Subcutaneous abdominal adipose tissue (tissue), 5 donors: ENCODE data around the gene OGDH.
"Not testable (repeated sequence)": the region's sequence is repeated elsewhere in the genome, so short reads cannot be mapped to it uniquely, and the experiment has no call there.

ENCODE experiments used
- H3K27ac ChIP-seq: one replicate; pipeline ENCODE4 v1.7.0; 2013; ENCODE audit warnings: low read depth, mild to moderate bottlenecking, inconsistent platforms, low read length, moderate library complexity
- H3K27me3 ChIP-seq, 5 donors: one replicate each; pipeline ENCODE4 v1.7.0; 2013; ENCODE audit warnings: low read length in 5 of 5, inconsistent platforms in 1 of 5; ENCODE audit not compliant: control insufficient read depth in 5 of 5, insufficient read depth in 4 of 5
- H3K36me3 ChIP-seq, 5 donors: one replicate each; pipeline ENCODE4 v1.7.0; 2013; ENCODE audit warnings: low read length in 5 of 5; ENCODE audit not compliant: control insufficient read depth in 5 of 5, insufficient read depth in 5 of 5
- H3K4me1 ChIP-seq, 5 donors: one replicate each; pipeline ENCODE4 v1.7.0; 2013; ENCODE audit warnings: low read length in 5 of 5, mild to moderate bottlenecking in 3 of 5, moderate library complexity in 1 of 5; ENCODE audit not compliant: control insufficient read depth in 5 of 5, insufficient read depth in 5 of 5
- H3K4me3 ChIP-seq, 5 donors: one replicate each; pipeline ENCODE4 v1.7.0; 2013; ENCODE audit warnings: low read length in 5 of 5, low read depth in 1 of 5
- H3K9ac ChIP-seq, 5 donors: one replicate each; pipeline ENCODE4 v1.7.0; 2013; ENCODE audit warnings: low read length in 5 of 5, mild to moderate bottlenecking in 4 of 5, moderate library complexity in 3 of 5
- H3K9me3 ChIP-seq, 5 donors: one replicate each; pipeline ENCODE4 v1.7.0; 2013; ENCODE audit warnings: low read length in 5 of 5; ENCODE audit not compliant: control insufficient read depth in 5 of 5
- donor health status: healthy.
- donor health status: healthy.
- donor health status: healthy.
- donor health status: healthy.
- donor health status: healthy.

The OGDH gene

DNA sequence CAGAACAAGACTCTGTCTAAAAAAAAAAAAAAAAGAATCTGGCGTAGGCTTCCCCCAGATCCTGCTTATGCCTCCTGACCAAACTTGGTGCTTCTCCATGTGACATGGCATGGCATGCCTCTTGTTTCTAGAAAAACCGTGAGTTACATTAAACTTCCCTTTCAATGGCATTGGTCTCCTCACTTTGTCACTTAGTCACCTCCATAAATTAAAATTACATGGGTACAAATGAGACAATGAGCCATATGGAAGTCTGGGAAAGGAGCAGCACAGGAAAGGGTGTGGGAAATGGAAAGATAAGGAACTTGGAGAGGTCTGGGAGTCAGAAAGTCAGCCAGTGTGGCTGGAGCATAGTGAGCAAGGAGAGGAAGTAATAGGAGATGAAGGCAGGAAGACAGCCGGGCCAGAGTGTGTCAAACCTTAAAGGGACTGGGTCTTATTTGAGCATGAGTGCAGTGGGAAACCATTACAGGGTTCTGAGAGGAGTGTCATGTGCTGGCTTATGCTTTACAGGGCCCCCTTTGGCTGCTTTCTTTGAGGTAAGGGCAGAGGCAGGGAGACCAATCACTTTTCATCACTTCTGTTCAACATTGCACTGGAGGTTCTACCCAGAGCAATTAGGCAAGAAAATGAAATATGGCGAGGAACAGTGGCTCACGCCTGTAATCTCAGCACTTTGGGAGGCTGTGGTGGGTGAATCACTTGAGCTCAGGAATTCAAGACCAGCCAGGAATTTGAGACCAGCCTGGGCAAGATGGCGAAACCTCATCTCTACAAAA is 120.9 kb downstream of the OGDH start:
- Histone ChIP-seq H3K9ac (no peak overlapping the region), H3K36me3 (no peaks in the 10 kb centered on the region), H3K4me1 (peaks cover 2 to 16% (median 9%) of the 10 kb centered on the region in 5 donors), H3K9me3 (no peaks in the 10 kb centered on the region), H3K27me3 (no peaks in the 10 kb centered on the region), H3K27ac (no peak overlapping the region), H3K4me3 (no peak overlapping the region)

DNA sequence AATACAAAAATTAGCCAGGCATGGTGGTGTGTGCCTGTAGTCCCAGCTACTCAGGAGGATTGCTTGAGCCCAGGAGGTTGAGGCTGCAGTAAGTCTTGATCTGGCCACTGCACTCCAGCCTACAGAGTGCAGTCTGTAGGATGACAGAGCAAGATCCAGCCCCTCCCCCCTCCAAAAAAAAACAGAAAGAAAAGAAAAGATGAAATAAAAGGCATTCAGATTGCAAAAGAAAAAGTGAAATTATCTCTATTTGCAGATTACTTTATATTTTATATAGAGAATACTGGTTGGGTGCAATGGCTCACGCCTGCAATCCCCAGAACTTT is 121.5 kb downstream of the OGDH start:
- no peaks in the 10 kb centered on the region for H3K9me3 ChIP-seq
- peaks cover 2 to 16% (median 9%) of the 10 kb centered on the region in 5 donors for H3K4me1 ChIP-seq
- no peaks in the 10 kb centered on the region for H3K27me3 ChIP-seq
- H3K9ac ChIP-seq: no peak overlapping the region
- H3K36me3 ChIP-seq: no peaks in the 10 kb centered on the region
- no peak overlapping the region for H3K4me3 ChIP-seq
- H3K27ac ChIP-seq: no peak overlapping the region

DNA sequence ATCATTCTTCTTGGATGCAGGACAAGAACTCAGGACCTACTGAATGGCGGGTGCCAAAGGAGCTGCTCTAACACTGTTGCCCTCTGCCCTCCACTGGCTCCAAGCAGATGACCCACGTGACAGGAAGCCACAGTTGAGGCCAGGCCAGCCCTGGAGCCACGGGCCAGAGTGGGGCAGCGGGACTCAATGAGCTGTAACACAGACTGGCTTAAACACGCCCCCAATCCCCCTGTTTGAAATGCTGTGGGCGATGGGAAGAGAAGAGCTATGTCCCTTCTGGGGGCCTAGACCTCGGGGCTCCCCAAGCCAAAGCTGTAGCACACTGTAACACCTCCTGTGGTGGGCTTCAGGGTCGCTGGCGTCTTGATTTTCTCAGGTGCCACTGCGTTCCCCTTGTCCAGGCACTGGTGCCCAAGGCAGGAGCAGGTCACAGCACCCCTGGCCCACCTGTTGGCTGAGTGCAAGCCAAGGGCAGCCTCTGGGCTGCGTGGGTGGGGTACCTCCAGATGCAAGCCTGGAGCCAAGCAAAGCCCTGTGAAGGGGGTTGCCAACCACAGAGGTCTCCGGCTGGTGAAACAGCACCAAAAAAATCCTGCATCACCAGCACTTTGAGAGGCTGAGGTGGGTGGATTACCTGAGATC is 123.6 kb downstream of the OGDH start:
- H3K27ac ChIP-seq: no peak overlapping the region
- H3K4me3 ChIP-seq: peak overlapping the region in 1 of 5 donors; percentile 25
- no peaks in the 10 kb centered on the region for H3K9me3 ChIP-seq
- H3K9ac ChIP-seq: no peak overlapping the region
- no peaks in the 10 kb centered on the region for H3K27me3 ChIP-seq
- H3K36me3 ChIP-seq: no peaks in the 10 kb centered on the region
- H3K4me1 ChIP-seq: peaks cover 2 to 16% (median 9%) of the 10 kb centered on the region in 5 donors

DNA sequence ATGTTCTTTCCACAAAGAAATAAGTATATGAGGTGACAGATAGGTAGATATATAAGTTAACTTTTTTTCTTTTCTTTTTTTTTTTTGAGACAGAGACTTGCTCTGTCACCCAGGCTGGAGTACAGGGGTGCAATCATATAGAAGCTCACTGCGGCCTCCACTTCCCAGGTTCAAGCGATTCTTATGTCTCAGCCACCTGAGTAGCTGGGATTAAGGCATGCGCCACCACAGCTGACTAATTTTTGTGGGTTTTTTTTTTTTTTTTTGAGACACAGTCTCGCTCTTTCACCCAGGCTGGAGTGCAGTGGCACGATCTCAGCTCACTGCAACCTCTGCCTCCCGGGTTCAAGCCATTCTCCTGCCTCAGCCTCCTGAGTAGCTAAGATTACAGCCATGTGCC is 126.5 kb downstream of the OGDH start:
- H3K27me3 ChIP-seq, H3K27ac ChIP-seq, H3K9ac ChIP-seq, H3K4me3 ChIP-seq, H3K9me3 ChIP-seq, H3K36me3 ChIP-seq: not testable (repeated sequence)
- peaks cover 2 to 11% (median 9%) of the 10 kb centered on the region in 5 donors for H3K4me1 ChIP-seq

DNA sequence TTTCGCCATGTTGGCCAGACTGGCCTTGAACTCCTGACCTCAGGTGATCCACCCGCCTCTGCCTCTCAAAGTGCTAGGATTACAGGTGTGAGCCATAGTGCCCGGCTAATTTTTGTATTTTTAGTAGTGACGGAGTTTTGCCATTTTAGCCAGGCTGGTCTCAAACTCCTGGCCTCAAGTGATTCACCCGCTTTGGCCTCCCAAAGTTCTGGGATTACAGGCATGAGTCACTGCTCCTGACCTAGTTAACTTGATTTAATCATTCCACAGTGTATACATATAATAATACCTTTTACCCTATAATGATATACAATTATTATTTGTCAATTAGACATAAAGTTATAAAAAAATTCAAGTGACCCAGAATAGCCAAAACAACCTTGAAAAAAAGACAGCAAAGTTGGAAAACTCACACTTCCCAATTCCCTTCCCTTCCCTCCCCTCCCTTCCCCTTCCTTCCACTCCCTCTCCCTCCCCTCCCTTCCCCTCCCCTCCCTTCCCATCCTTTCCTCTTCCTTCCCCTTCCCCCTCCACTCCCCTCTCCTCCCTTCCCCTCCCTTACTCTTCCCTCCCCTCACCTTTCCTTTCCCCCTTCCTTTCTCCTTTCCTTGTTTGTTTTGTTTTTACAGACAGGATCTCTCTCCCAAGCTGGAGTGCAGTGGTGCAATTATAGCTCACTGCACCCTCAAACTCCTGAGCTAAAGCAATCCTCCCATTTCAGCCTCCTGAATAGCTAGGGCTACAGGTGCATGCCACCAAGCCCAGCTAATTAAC is 127.5 kb downstream of the OGDH start:
- no peak overlapping the region for H3K4me3 ChIP-seq
- no peaks in the 10 kb centered on the region for H3K9me3 ChIP-seq
- H3K9ac ChIP-seq: no peak overlapping the region
- peaks cover 2 to 11% (median 9%) of the 10 kb centered on the region in 5 donors for H3K4me1 ChIP-seq
- H3K36me3 ChIP-seq: no peaks in the 10 kb centered on the region
- H3K27me3 ChIP-seq: no peaks in the 10 kb centered on the region
- no peak overlapping the region for H3K27ac ChIP-seq

DNA sequence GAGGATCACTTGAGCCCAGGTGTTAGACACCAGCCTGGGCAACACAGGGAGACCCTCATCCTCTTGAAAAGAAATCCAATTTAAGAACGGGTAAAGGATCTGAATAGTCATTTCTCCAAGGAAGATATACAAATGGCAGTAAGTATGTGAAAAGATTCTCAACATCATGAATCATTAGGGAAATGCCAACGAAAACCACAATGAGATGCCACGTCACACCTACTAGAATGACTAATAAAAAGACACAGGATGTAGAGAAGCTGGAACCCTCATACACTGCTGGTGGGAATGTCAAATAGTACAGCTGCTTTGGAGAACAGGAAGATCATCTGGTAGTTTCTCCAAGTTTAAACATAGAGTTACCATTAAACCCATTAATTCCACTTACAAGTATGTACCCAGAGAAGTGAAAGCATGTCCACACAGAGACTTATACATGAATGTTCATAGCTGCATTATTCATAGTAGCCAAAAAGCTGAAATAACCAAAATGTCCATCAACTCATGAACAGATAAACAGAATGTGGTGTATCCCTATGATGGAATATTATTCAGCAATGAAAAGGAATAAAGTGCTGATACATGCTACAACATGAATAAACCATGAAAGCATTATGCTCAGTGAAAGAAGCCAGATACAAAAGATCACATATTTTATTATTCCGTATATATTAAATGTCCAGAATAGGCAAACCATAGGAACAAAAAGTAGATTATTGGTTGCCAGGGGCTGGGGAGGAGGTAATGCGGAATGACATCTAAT is 129.2 kb downstream of the OGDH start:
- Histone ChIP-seq H3K27me3 (no peaks in the 10 kb centered on the region), H3K36me3 (no peaks in the 10 kb centered on the region), H3K9ac (no peak overlapping the region), H3K4me1 (no peaks in the 10 kb centered on the region), H3K9me3 (no peaks in the 10 kb centered on the region), H3K27ac (no peak overlapping the region), H3K4me3 (no peak overlapping the region)

DNA sequence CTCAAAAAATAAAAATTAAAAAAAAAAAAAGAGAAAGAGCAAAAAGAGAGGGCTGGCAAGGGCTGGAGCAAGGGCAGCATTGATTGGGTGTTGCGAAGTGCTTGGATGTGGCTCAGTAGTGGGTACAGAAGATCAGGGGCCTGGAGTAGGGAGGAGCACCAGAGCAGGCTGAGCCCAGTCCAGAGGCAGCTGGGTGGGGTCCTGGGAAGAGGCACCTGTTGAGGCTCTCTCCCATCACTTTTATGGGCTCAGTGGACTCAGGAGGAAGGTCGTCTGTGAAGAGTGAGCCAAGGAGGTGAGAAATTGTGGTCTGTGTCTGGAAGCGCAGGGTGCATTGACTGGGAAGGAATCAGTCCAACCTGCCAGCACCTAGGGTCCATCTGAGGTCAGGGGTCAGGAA is 130.5 kb downstream of the OGDH start:
- no peak overlapping the region for H3K9ac ChIP-seq
- no peak overlapping the region for H3K27ac ChIP-seq
- no peaks in the 10 kb centered on the region for H3K4me1 ChIP-seq
- no peaks in the 10 kb centered on the region for H3K9me3 ChIP-seq
- H3K27me3 ChIP-seq: no peaks in the 10 kb centered on the region
- no peaks in the 10 kb centered on the region for H3K36me3 ChIP-seq
- H3K4me3 ChIP-seq: no peak overlapping the region

DNA sequence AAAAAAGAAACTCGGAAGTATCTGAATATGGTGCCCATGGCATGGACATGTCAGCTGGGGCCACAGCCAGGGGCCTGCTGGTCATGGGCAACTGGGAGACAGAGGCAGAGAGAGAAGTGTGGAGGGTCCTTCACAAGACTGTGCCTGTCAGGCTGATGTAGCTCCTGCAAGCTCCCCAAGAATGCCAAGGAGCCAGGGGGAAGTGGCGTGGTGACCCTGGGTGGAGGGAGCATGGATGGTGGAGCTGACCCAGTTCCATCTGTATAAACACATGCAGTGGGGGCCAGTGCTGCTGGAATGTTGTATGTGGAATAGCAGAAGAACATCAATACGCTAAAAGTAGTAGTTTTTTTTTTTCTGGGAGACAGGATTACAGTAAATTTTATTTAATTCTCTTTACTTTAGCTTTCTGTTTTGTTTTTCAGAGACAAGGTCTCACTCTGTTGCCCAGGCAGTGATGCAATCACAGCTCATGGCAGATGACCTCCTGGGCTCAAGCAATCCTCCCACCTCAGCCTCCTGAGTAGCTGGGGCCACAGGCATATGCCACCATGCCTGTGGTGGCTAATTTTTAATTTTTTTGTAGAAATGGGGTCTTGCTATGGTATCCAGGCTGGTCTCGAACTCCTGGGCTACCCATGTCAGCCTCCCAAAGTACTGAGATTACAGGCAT is 131.8 kb downstream of the OGDH start:
- no peak overlapping the region for H3K4me3 ChIP-seq
- H3K27me3 ChIP-seq: no peaks in the 10 kb centered on the region
- H3K9me3 ChIP-seq: no peaks in the 10 kb centered on the region
- no peak overlapping the region for H3K27ac ChIP-seq
- no peak overlapping the region for H3K9ac ChIP-seq
- H3K36me3 ChIP-seq: no peaks in the 10 kb centered on the region
- no peaks in the 10 kb centered on the region for H3K4me1 ChIP-seq

DNA sequence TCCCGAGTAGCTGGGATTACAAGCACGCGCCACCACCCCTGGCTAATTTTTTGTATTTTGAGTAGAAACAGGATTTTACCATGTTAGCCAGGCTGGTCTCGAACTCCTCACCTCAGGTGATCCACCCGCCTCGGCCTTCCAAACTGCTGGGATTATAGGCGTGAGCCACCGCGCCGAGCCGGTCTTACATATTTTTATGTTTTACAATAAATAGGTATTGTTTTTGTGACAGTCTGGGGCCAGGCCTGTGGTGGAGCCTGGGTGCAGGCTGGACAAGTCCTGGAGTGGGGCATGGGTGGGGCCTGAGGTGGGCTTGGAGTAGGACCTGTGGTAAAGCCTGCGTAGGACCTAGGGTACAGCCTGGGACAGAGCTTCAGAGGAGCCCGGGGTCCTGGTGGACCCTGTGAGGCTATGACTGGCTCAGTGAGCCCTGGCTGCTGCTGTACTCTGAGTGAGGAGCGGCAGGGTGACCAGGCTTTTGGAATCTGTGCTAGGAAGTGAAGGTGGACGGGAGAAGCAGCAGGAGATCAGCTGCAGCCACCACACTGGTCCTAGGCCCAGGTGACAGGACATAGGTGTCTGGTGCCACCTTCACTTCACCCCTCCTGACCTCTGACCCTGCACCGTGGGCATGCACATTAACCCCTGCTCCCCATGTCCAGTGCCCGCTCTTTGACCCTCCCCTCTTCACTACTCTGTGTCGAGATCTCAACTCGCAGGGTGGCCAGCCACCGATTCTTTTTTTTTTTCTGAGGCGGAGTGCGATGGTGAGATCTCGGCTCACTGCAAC is 132.6 kb downstream of the OGDH start:
- no peak overlapping the region for H3K9ac ChIP-seq
- no peaks in the 10 kb centered on the region for H3K27me3 ChIP-seq
- no peaks in the 10 kb centered on the region for H3K4me1 ChIP-seq
- H3K36me3 ChIP-seq: no peaks in the 10 kb centered on the region
- H3K27ac ChIP-seq: no peak overlapping the region
- no peaks in the 10 kb centered on the region for H3K9me3 ChIP-seq
- H3K4me3 ChIP-seq: no peak overlapping the region
